Retinal pigment epithelial cell (primary cell): ENCODE measurements around the gene IRGQ.

Source experiments
- DNase-seq: peaks from one replicate; pipeline ENCODE4 v3.0.0-alpha.2; 2010; ENCODE audit warnings: low read depth
- H3K4me3 ChIP-seq: 2 replicates; pipeline ENCODE4 v1.5.1; 2011; ENCODE audit warnings: mild to moderate bottlenecking, low read length, control low read depth, moderate library complexity
- CTCF ChIP-seq: conservative IDR thresholded peaks from 2 replicates; pipeline ENCODE4 v1.5.1; 2011; ENCODE audit warnings: low read depth, low read length, control low read depth, inconsistent platforms

IRGQ gene

GRCh38 chr19:43595999-43596841 is at the start of gene IRGQ, which contains the start of gene ZNF576:
IRGQ (minus strand) TSS chr19:43596134; CDS start chr19:43595338, 796 bp downstream.
ZNF576 (plus strand) TSS chr19:43596595; CDS start chr19:43597109, 514 bp downstream.
- H3K4me3 ChIP-seq = peak within 1 kb of the TSS; percentile 87
- peak; percentile 5 for TF ChIP-seq CTCF
- peak; percentile 95 for DNase-seq

- no peak for TF ChIP-seq CTCF
- no peak overlapping the region for H3K4me3 ChIP-seq
- no peak for DNase-seq
Measured at GRCh38 chr19:43644181-43644580, 48.2 kb upstream of the IRGQ start.

- H3K4me3 ChIP-seq = no peak overlapping the region
- no peak for DNase-seq
- no peak for TF ChIP-seq CTCF
Measured at GRCh38 chr19:43643326-43643725, 47.4 kb upstream of the IRGQ start.

- H3K4me3 ChIP-seq = no peak overlapping the region
- no peak for TF ChIP-seq CTCF
- no peak for DNase-seq
Measured at GRCh38 chr19:43642531-43642930, 46.6 kb upstream of the IRGQ start.

GRCh38 chr19:43641333-43641732 is 45.4 kb upstream of the IRGQ start:
- DNase-seq = no peak
- no peak overlapping the region for H3K4me3 ChIP-seq
- no peak for TF ChIP-seq CTCF

GRCh38 chr19:43640424-43640757 is 44.5 kb upstream of the IRGQ start:
- peak overlapping the region; percentile 63 for H3K4me3 ChIP-seq

More at GRCh38 chr19:43640424-43640757, 44.5 kb upstream of the IRGQ start:
- no peak for DNase-seq
- no peak for TF ChIP-seq CTCF
